WTC11 (cell line): ENCODE results near the gene SELENON.

Experiments
- ATF2 ChIP-seq: sonication (generic); formaldehyde crosslinking; IDR thresholded peaks from 2 replicates; pipeline ENCODE4 v1.8.1; 2022; ENCODE audit warnings: low read depth, missing genetic modification reagents, borderline replicate concordance
- ATF3 ChIP-seq: sonication (generic); formaldehyde crosslinking; conservative IDR thresholded peaks from 2 replicates; pipeline ENCODE4 v1.8.1; 2022; ENCODE audit warnings: mild to moderate bottlenecking, missing genetic modification reagents
- CTCF ChIP-seq: fragments of 200-600 bp; IDR thresholded peaks from 2 replicates; pipeline ENCODE4 v1.8.0; 2022; ENCODE audit warnings: antibody characterized with exemption
- FOXJ3 ChIP-seq: sonication (generic); formaldehyde crosslinking; IDR thresholded peaks from 2 replicates; pipeline ENCODE4 v1.9.0; 2021; ENCODE audit warnings: missing genetic modification reagents, mild to moderate bottlenecking, borderline replicate concordance
- FOXP4 ChIP-seq: sonication (generic); formaldehyde crosslinking; IDR thresholded peaks from 2 replicates; pipeline ENCODE4 v1.8.0; 2022; ENCODE audit warnings: mild to moderate bottlenecking, missing genetic modification reagents
- GABPB1 ChIP-seq: sonication (generic); formaldehyde crosslinking; IDR thresholded peaks from 2 replicates; pipeline ENCODE4 v1.8.1; 2023; ENCODE audit warnings: mild to moderate bottlenecking, missing genetic modification reagents
- IRF2 ChIP-seq: sonication (generic); formaldehyde crosslinking; IDR thresholded peaks from 2 replicates; pipeline ENCODE4 v1.8.0; 2022; ENCODE audit warnings: low read depth, missing genetic modification reagents, borderline replicate concordance
- JUN ChIP-seq: sonication (generic); formaldehyde crosslinking; IDR thresholded peaks from 2 replicates; pipeline ENCODE4 v1.8.0; 2023; ENCODE audit warnings: mild to moderate bottlenecking, missing genetic modification reagents
- PRDM15 ChIP-seq: sonication (generic); formaldehyde crosslinking; IDR thresholded peaks from 2 replicates; pipeline ENCODE4 v1.8.0; 2022; ENCODE audit warnings: missing genetic modification reagents
- RORB ChIP-seq: fragments of 250-450 bp; sonication (Bioruptor Pico); IDR thresholded peaks from 2 replicates; pipeline ENCODE4 v1.9.0; 2021; ENCODE audit warnings: mild to moderate bottlenecking
- STAT6 ChIP-seq: sonication (generic); formaldehyde crosslinking; conservative IDR thresholded peaks from 2 replicates; pipeline ENCODE4 v1.8.1; 2023; ENCODE audit warnings: mild to moderate bottlenecking, low read depth, missing genetic modification reagents, moderate library complexity
- TP53 ChIP-seq: sonication (generic); formaldehyde crosslinking; IDR thresholded peaks from 2 replicates; pipeline ENCODE4 v1.8.1; 2023; ENCODE audit warnings: mild to moderate bottlenecking, missing genetic modification reagents
- USF1 ChIP-seq: sonication (generic); formaldehyde crosslinking; IDR thresholded peaks from 2 replicates; pipeline ENCODE4 v1.8.0; 2022; ENCODE audit warnings: mild to moderate bottlenecking, missing genetic modification reagents
- ZBTB21 ChIP-seq: sonication (generic); formaldehyde crosslinking; IDR thresholded peaks from 2 replicates; pipeline ENCODE4 v1.8.1; 2023; ENCODE audit warnings: mild to moderate bottlenecking, missing genetic modification reagents, borderline replicate concordance

GRCh38 chr1:25831569-25832196, 31.7 kb downstream of the SELENON start:
- no peak for TF ChIP-seq ATF3 (CRISPR knock-in tag)
- no peak for TF ChIP-seq IRF2 (CRISPR knock-in tag)
- TF ChIP-seq ZBTB21 (CRISPR knock-in tag), result no peak
- no peak for TF ChIP-seq GABPB1 (CRISPR knock-in tag)
- TF ChIP-seq FOXP4 (CRISPR knock-in tag), result no peak
- TF ChIP-seq CTCF, result no peak
- no peak for TF ChIP-seq FOXJ3
- TF ChIP-seq USF1 (CRISPR knock-in tag), result no peak
- TF ChIP-seq STAT6 (CRISPR knock-in tag), result no peak
- no peak for TF ChIP-seq JUN (CRISPR knock-in tag)
- TF ChIP-seq ATF2, result no peak
- TF ChIP-seq TP53 (CRISPR knock-in tag), result no peak
- TF ChIP-seq RORB (CRISPR knock-in tag), result no peak
- no peak for TF ChIP-seq PRDM15 (CRISPR knock-in tag)
